SW 1271 (cell line): ENCODE results near the gene APC.

Source experiments
- DNase-seq, 2 experiments: peaks; one replicate each; lab custom pipeline; 2025; lab: John Stamatoyannopoulos, UW

APC gene

GRCh38 chr5:112737463-112738190, at the start of gene APC:
TSS of gene APC (plus strand) at chr5:112737885. CDS start at chr5:112754891, 17,006 bp downstream.
- peak; percentile 22 to 46 for DNase-seq

- DNase-seq: no peak
Measured at GRCh38 chr5:112689155-112689909, 48.4 kb upstream of the APC start.

GRCh38 chr5:112690605-112691338, 46.9 kb upstream of the APC start:
- DNase-seq: no peak

GRCh38 chr5:112691339-112691680, 46.4 kb upstream of the APC start:
- no peak for DNase-seq

- DNase-seq: no peak
Measured at GRCh38 chr5:112691758-112692157, 45.9 kb upstream of the APC start.

- DNase-seq: no peak
Measured at GRCh38 chr5:112692472-112692871, 45.2 kb upstream of the APC start.

- no peak for DNase-seq
Measured at GRCh38 chr5:112693301-112693700, 44.4 kb upstream of the APC start.

GRCh38 chr5:112694853-112695709, 42.6 kb upstream of the APC start:
- DNase-seq: no peak

- DNase-seq: no peak
Measured at GRCh38 chr5:112696786-112697185, 40.9 kb upstream of the APC start.

- no peak for DNase-seq
Measured at GRCh38 chr5:112697322-112697721, 40.4 kb upstream of the APC start.

GRCh38 chr5:112697833-112698232, 39.9 kb upstream of the APC start:
- DNase-seq: no peak

GRCh38 chr5:112703866-112704820, 33.5 kb upstream of the APC start:
- no peak for DNase-seq

GRCh38 chr5:112706446-112707016, 31.2 kb upstream of the APC start:
- DNase-seq: no peak

GRCh38 chr5:112707187-112708102, 30.2 kb upstream of the APC start:
- DNase-seq: peak; percentile 97 to 100

GRCh38 chr5:112708103-112708622, 29.5 kb upstream of the APC start:
- no peak for DNase-seq

GRCh38 chr5:112709416-112709815, 28.3 kb upstream of the APC start:
- no peak for DNase-seq

- no peak for DNase-seq
Measured at GRCh38 chr5:112710896-112711295, 26.8 kb upstream of the APC start.

- DNase-seq: no peak
Measured at GRCh38 chr5:112711436-112711835, 26.2 kb upstream of the APC start.

- DNase-seq: no peak
Measured at GRCh38 chr5:112713206-112713605, 24.5 kb upstream of the APC start.
